Left renal cortex interstitium (tissue), 4 donors: ENCODE measurements around the gene TSPAN4. TPM values are rescaled to one million over a fixed set of nuclear protein-coding genes. Genes with fewer than 3 reads are reported as not detected.

Experiments
- DNase-seq, 4 donors: peaks; one replicate each; pipeline ENCODE4 v3.0.0-alpha.2; 2013; ENCODE audit warnings: low read depth in 4 of 4, low spot score in 2 of 4, missing footprints in 1 of 4
- polyA plus RNA-seq, 4 donors: library from polyadenylated mRNA; unstranded; fragments of 120-200 nt; gene quantifications; one replicate each; pipeline ENCODE4 v1.2.1, GENCODE V29; 2013; ENCODE audit not compliant: insufficient read length in 4 of 4

TSPAN4 gene
- polyA plus RNA-seq, 4 donors, result 65.9 to 94.9 (median 76.6) TPM

- no peak for DNase-seq
Observed at GRCh38 chr11:862081-862661, 19.5 kb downstream of the TSPAN4 start.

GRCh38 chr11:862696-863022 is 20.0 kb downstream of the TSPAN4 start:
- no peak for DNase-seq

DNA sequence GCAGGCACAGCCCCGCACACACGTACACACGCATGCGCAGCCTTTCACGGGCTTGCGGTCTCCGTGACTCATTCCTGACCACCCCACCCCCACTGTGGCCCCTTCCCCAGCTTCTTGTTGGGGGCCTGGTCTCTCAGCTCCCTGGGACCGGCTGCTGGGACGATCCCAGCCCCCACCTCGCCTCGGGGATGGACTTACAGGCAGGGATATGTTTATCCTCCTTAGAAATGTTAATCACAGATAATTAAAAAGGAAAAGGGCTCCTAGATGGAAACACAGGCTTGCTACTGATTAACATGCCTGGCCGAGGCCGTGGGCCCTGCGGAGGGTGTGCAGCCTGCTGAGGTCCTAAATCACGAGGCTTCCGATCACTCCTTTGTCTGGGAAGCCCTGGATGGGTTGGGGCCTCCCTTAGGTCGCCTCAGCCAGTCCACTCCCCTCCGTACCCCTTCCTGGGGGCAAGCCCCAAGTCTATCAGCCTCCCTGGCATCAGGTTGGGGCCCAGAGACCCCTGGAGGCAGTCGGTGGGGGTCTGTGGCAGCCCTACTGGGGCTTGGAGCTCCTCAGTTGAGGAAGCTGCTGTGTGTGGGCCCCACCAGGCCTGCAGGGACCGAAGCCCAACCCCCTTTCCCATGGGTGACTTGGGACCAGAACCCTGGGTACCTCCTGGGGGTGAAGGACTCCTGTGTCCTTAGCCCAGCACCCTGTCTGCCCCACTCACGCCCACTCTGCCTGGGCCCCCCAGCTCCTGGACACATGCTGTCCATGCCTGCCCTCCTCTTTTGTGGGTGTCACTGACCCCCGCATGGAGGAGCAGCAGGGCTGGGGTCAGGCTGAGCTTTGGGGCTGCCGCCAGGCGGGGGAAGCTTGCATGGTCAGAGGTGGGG is 20.6 kb downstream of the TSPAN4 start:
- DNase-seq, result no peak

DNA sequence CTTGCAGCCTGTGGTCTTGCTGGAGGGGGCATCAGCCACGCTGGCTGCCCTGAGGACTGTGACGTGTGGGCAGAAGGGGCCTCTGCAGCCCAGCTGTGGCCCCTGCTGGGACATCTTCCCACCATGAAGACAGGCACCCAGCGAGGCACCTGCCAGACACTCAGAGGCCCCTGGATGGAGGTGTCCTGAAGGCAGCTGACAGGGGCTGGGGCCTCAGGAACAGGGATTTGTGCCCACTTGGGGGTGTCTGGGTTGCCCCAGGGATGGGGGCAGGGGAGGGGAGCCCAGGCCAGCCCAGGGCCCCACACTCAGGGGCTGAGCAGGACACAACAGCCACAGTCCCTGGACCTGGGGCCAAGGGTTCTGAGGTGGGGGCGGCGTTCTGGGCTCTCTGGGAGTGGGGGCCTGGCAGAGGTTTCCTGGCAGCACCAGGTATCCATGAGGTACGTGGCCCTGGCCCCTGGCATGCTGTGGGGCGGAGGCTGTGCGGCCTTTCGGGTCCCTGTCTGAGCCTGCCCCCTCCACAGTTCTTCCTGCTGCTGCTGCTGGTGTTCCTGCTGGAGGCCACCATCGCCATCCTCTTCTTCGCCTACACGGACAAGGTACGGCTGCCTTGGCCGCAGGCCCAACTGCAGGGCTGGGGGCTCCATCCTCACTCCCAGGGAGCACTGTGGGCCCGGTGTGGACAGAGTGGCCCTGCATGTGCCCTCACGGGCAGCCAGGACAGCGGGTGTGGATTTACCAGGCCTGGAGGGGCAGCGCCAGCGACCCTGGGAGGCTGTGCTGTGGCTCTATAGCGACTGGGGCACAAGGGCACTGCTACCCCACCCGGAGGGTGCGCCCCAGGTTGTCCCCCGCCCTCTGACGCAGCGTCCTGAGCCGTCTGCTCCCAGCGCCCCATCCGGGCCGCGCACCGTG is 21.5 kb downstream of the TSPAN4 start:
- no peak for DNase-seq

- no peak for DNase-seq
Observed at GRCh38 chr11:864898-865297, 22.2 kb downstream of the TSPAN4 start.

DNA sequence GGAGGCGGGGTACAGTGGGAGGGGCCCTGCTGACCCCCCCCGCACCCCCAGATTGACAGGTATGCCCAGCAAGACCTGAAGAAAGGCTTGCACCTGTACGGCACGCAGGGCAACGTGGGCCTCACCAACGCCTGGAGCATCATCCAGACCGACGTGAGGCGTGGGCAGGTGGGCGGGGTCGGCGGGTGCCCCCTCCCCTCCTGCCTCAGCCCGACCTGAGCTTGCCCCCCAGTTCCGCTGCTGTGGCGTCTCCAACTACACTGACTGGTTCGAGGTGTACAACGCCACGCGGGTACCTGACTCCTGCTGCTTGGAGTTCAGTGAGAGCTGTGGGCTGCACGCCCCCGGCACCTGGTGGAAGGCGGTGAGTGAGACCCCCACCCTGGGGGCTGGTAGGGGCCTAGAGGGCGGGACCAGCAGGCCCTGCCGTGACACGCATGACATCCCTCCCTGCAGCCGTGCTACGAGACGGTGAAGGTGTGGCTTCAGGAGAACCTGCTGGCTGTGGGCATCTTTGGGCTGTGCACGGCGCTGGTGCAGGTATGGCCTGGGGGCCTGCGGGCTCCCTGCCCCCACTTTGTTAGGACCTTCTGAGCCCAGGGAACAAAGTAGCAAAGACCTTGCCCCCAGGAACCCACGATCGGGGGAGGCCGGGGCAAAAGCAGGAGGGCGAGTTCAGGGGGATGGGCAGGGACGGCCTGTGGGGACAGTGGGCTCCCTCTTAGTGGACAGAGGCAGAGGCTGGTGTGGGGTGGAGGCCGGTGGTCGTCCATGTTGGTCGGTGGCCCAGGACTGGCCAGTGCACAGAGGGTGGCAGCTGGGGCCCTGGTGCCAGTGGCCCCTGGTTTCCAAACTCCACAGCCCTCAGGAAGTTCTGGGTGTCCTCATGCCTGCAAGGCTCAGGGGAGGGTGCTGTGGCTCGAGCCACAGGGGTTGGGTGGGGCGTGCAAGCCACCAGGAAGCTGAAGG is 23.1 kb downstream of the TSPAN4 start:
- DNase-seq, result no peak

- DNase-seq, result no peak
Observed at GRCh38 chr11:866481-866880, 23.8 kb downstream of the TSPAN4 start.

GRCh38 chr11:867856-868358 is 25.3 kb downstream of the TSPAN4 start:
- DNase-seq, result no peak

GRCh38 chr11:868394-868793 is 25.7 kb downstream of the TSPAN4 start:
- DNase-seq, result no peak

GRCh38 chr11:868802-869201 is 26.1 kb downstream of the TSPAN4 start:
- no peak for DNase-seq

DNA sequence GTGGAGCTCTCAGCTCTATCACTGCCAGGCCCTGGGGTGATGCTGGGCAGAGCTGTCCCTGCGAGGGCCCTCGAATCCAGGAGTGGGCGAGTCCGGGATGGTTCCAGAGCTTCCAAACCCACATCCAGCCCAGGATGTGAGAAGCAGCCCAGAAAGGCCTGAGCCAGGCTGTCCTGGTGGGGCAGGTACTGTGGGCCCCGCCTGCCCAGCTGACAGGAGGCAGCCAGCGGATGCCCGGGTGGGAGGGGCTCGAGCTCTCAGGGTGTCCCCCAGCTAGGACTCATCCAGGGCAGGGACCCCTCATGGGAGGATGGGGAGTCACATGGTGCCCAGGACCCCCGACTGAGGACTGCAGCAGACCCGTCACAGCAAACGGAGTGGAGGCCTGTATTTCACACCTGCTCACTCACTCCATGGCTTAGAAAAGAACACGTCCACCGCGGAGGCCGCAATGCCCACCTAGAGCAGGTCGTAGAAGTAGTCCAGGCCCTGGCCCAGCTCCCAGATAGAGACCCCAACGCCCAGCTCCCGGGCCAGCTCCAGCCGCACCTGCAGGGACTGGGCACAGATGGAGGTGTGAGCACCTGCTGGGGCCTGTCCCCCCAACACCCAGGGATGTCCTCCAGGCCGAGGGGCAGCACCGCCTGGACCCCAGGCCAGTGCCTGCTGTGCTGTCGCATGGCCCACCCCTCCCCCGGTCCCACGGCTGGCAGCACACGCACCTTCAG is 26.9 kb downstream of the TSPAN4 start:
- DNase-seq, result no peak

- no peak for DNase-seq
Observed at GRCh38 chr11:870127-870413, 27.4 kb downstream of the TSPAN4 start.

GRCh38 chr11:870418-870817 is 27.8 kb downstream of the TSPAN4 start:
- DNase-seq, result no peak

DNA sequence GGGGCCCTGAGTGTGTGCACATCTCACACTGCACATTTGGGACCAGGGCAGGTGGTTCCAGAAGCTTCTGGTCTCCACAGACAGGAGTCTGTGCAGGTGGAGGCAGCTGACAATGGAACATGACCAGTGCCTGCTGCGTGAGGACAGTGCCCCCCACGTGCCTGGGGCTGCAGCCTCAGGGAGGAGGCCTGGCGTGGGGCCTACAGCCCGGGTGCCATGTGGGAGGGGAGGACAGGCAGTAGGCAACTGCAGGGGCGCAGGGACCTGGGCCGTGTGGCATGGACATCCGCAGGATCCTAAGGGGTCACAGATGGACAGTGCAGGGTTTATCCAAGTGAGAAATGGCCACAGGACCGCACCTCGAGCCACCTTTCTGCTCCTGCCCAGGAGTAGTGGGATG is 28.8 kb downstream of the TSPAN4 start:
- DNase-seq, result no peak

DNA sequence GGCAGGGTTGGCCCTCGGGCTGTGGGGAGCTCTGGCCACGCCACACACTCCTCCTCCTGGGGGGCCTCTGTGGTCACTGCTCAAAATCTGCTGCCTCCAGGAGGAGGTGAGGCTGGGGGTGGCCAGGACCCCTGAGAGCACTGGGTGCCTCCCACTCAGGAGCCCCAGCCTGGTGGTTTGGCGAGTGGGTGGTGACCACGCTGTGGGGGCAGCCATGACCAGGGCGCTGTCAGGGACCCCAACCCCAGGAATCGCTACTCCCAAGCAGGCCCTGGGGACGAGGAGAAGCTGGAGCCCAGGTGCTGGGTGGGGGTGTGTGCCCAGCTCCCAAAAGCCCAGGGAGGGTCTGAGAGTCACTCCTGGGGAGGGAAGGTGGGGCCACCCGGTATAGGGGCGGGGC is 30.1 kb downstream of the TSPAN4 start:
- DNase-seq, result no peak

DNA sequence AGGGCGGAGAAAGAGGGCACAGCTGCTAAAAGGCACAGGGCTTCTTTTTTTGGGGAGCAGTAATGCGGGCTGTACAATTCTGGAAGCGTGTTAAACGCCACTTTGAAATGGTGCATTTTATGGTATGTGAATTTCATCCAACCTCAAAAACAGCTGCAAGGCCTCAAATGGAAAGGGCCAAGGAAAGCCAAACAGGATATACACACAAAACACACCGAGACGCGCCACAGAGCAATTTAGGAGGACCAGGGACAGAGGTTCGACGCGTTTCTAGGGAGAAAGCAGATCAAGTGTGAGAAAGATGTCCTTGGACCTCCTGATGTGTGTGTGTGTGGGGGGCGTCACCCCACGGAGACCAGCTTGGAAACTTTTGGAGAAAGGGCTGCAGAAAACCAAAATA is 31.1 kb downstream of the TSPAN4 start:
- no peak for DNase-seq

GRCh38 chr11:875203-875602 is 32.6 kb downstream of the TSPAN4 start:
- DNase-seq, result no peak

DNA sequence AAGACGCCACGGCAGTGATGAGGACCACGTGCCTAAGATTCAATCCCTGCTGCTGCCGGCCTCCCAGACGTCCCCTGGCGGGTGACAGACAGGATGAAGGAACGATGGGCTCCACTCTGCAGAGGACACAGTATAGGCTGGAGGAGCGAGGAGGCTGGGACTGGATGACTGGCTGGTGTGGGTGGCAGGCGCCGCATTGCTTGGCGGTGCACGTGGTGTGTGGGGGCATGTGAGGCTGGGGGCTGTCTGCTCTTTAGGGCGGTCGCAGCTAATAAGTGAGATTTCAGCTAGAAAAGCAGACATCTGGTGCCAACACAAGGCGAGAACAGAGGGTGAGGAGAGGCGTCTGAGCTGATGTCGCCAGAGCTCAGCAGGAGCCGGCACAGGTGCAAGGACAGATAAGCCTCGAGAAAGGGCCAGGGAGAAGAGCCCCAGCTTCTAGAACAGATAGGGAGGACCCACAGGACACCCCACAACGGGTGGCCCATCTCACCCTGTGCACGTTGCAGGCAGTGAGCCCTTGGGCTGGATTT is 33.2 kb downstream of the TSPAN4 start:
- DNase-seq, result no peak

DNA sequence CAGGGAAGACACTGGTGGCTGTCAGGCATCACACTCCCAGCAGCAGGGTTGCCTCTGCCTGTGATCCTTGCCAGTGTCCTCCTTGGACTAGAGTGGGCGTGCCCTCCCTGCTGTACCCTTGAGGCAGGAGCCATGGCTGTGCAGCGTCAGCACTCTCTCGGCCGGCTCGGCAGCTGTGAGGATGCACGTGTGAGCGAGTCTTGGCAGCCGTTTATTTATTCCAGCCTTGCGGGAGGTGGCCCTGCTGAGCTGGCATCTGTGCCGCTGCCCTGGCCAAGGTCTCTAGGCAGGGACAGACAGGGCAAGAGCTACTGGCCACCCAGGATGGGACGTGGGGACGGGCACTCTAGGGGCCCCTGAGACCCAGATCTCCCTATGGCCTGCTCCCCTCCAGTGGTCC is 33.9 kb downstream of the TSPAN4 start:
- DNase-seq, result no peak
